Neural cell (in vitro differentiated cells): ENCODE measurements around the gene ZNF317.
A peak's percentile ranks its signal among the peaks of the same experiment; 100 is the strongest.

Experiments
- CTCF ChIP-seq: fragments of 450-650 bp; IDR thresholded peaks from 2 replicates; pipeline ENCODE4 v1.5.1; 2014; ENCODE audit warnings: antibody characterized with exemption, mild to moderate bottlenecking, moderate library complexity; ENCODE audit not compliant: poor library complexity, severe bottlenecking
- EP300 ChIP-seq: fragments of 450-650 bp; conservative IDR thresholded peaks from 2 replicates; pipeline ENCODE4 v1.6.1; 2014; ENCODE audit warnings: antibody characterized with exemption, mild to moderate bottlenecking, moderate library complexity; ENCODE audit not compliant: poor library complexity, severe bottlenecking
- EZH2 ChIP-seq: fragments of 200-600, 300-800 bp; shearing (Covaris generic), sonication (generic); IDR thresholded peaks from 2 replicates; pipeline ENCODE4 v1.6.1; 2014; ENCODE audit warnings: antibody characterized with exemption, low read length, borderline replicate concordance, mild to moderate bottlenecking; ENCODE audit not compliant: insufficient read depth, poor library complexity, severe bottlenecking
- MXI1 ChIP-seq: fragments of 450-650 bp; conservative IDR thresholded peaks from 2 replicates; pipeline ENCODE4 v1.6.1; 2014; ENCODE audit warnings: antibody characterized with exemption, mild to moderate bottlenecking; ENCODE audit not compliant: poor library complexity, severe bottlenecking
- POLR2AphosphoS5 ChIP-seq: IDR thresholded peaks from 2 replicates; pipeline ENCODE4 v1.6.1; 2012
- RAD21 ChIP-seq: fragments of 450-650 bp; conservative IDR thresholded peaks from 2 replicates; pipeline ENCODE4 v1.6.1; 2014; ENCODE audit warnings: antibody characterized with exemption, mild to moderate bottlenecking, moderate library complexity
- REST ChIP-seq: IDR thresholded peaks from 2 replicates; pipeline ENCODE4 v1.6.1; 2012; ENCODE audit warnings: borderline replicate concordance

GRCh38 chr19:9205501-9206113 is 65.4 kb downstream of the ZNF317 start:
- no peak for TF ChIP-seq POLR2AphosphoS5
- no peak for TF ChIP-seq REST
- peak; percentile 81 for TF ChIP-seq CTCF
- peak; percentile 83 for TF ChIP-seq RAD21
- no peak for TF ChIP-seq EP300
- no peak for TF ChIP-seq EZH2
- TF ChIP-seq MXI1, result no peak
